OCI-LY1 (cell line): ENCODE measurements around the gene ZNF507.

Experiments used
- H2AFZ ChIP-seq: fragments of 200-600 bp; sonication (generic), shearing (Covaris generic); 2 replicates; pipeline ENCODE4 v1.6.0; 2014; ENCODE audit warnings: antibody characterized with exemption, mild to moderate bottlenecking, low read length
- H3F3A ChIP-seq: fragments of 200-600 bp; sonication (generic), shearing (Covaris generic); 2 replicates; pipeline ENCODE4 v1.6.0; 2014; ENCODE audit warnings: mild to moderate bottlenecking, antibody characterized with exemption, low read length, moderate library complexity; ENCODE audit not compliant: insufficient read depth
- H3K27ac ChIP-seq: fragments of 200-600 bp; sonication (generic); 2 replicates; pipeline ENCODE4 v1.5.1; 2014; ENCODE audit warnings: low read length, mixed run types, mild to moderate bottlenecking, low read depth; ENCODE audit not compliant: poor library complexity, severe bottlenecking
- H3K27me3 ChIP-seq: fragments of 200-600 bp; sonication (generic); 2 replicates; pipeline ENCODE4 v1.6.0; 2014; ENCODE audit warnings: antibody characterized with exemption, mild to moderate bottlenecking, low read length, moderate library complexity; ENCODE audit not compliant: insufficient read depth
- H3K36me3 ChIP-seq: fragments of 200-600 bp; sonication (generic); 2 replicates; pipeline ENCODE4 v1.6.1; 2014; ENCODE audit warnings: mild to moderate bottlenecking, antibody characterized with exemption, low read length, moderate library complexity, mixed read lengths; ENCODE audit not compliant: insufficient read depth
- H3K4me1 ChIP-seq: fragments of 200-600 bp; sonication (generic); 2 replicates; pipeline ENCODE4 v1.5.1; 2014; ENCODE audit warnings: mild to moderate bottlenecking, low read length, moderate library complexity; ENCODE audit not compliant: insufficient read depth, severe bottlenecking
- H3K4me2 ChIP-seq: fragments of 200-600 bp; sonication (generic), shearing (Covaris generic); 2 replicates; pipeline ENCODE4 v1.6.1; 2014; ENCODE audit warnings: low read length
- H3K4me3 ChIP-seq: fragments of 200-600 bp; sonication (generic); 2 replicates; pipeline ENCODE4 v1.5.1; 2014; ENCODE audit warnings: low read length, low read depth, mild to moderate bottlenecking, mixed read lengths; ENCODE audit not compliant: poor library complexity, severe bottlenecking
- H3K79me2 ChIP-seq: fragments of 200-600 bp; shearing (Covaris generic); 2 replicates; pipeline ENCODE4 v1.6.1; 2016; ENCODE audit warnings: mixed run types, low read length, mixed read lengths; ENCODE audit not compliant: insufficient read depth
- H3K9ac ChIP-seq: fragments of 200-600 bp; sonication (generic), shearing (Covaris generic); 2 replicates; pipeline ENCODE4 v1.6.1; 2014; ENCODE audit warnings: mild to moderate bottlenecking, low read length, mixed read lengths
- H3K9me2 ChIP-seq: fragments of 200-600 bp; sonication (generic), shearing (Covaris generic); 2 replicates; pipeline ENCODE4 v1.6.1; 2014; ENCODE audit warnings: low read depth, mild to moderate bottlenecking, low read length, mixed read lengths
- H3K9me3 ChIP-seq: fragments of 200-600 bp; shearing (Covaris generic); 2 replicates; pipeline ENCODE4 v1.6.1; 2014; ENCODE audit warnings: low read length, mixed read lengths
- H4K20me1 ChIP-seq: fragments of 200-600 bp; sonication (generic), shearing (Covaris generic); 2 replicates; pipeline ENCODE4 v1.6.0; 2016; ENCODE audit warnings: mild to moderate bottlenecking, low read length; ENCODE audit not compliant: insufficient read depth
- CTCF ChIP-seq: fragments of 200-600 bp; sonication (generic), shearing (Covaris generic); IDR thresholded peaks from 2 replicates; pipeline ENCODE4 v1.5.1; 2017; ENCODE audit warnings: mild to moderate bottlenecking, antibody characterized with exemption, low read length, moderate library complexity, mixed read lengths
- EZH2 ChIP-seq: fragments of 200-600 bp; sonication (generic), shearing (Covaris generic); IDR thresholded peaks from 2 replicates; pipeline ENCODE4 v1.8.0; 2017; ENCODE audit warnings: borderline replicate concordance, mixed run types, mild to moderate bottlenecking, antibody characterized with exemption, low read length, moderate library complexity, mixed read lengths

Gene ZNF507

GRCh38 chr19:32387701-32388392 is 42.4 kb downstream of the ZNF507 start:
- Histone ChIP-seq H3K9me2 (no peaks in the 10 kb centered on the region), H3K4me3 (no peak overlapping the region), H3K27me3 (no peaks in the 10 kb centered on the region), H3K9me3 (no peaks in the 10 kb centered on the region), H3K4me2 (no peak overlapping the region), H3F3A (no peaks in the 10 kb centered on the region), H3K9ac (no peak overlapping the region), H3K79me2 (no peaks in the 10 kb centered on the region), H3K27ac (no peak overlapping the region), H2AFZ (no peak overlapping the region), H4K20me1 (no peaks in the 10 kb centered on the region), H3K36me3 (peaks cover 21% of the 10 kb centered on the region), H3K4me1 (no peaks in the 10 kb centered on the region)
- no peak for TF ChIP-seq CTCF
- no peak for TF ChIP-seq EZH2

- no peak overlapping the region for H3K27ac ChIP-seq
- H3K4me3 ChIP-seq, result no peak overlapping the region
- H3K79me2 ChIP-seq, result no peaks in the 10 kb centered on the region
- no peaks in the 10 kb centered on the region for H4K20me1 ChIP-seq
- H3K9me3 ChIP-seq, result no peaks in the 10 kb centered on the region
- no peak overlapping the region for H3K4me2 ChIP-seq
- H3K9me2 ChIP-seq, result no peaks in the 10 kb centered on the region
- H3K9ac ChIP-seq, result no peak overlapping the region
- H3F3A ChIP-seq, result no peaks in the 10 kb centered on the region
- H3K36me3 ChIP-seq, result peaks cover 15% of the 10 kb centered on the region
- H3K27me3 ChIP-seq, result no peaks in the 10 kb centered on the region
- no peak overlapping the region for H2AFZ ChIP-seq
- no peaks in the 10 kb centered on the region for H3K4me1 ChIP-seq
- no peak for TF ChIP-seq EZH2
- no peak for TF ChIP-seq CTCF
Observed at GRCh38 chr19:32388393-32388855, 43.0 kb downstream of the ZNF507 start.

GRCh38 chr19:32392901-32393300 is 47.5 kb downstream of the ZNF507 start:
- peaks cover 12% of the 10 kb centered on the region; the same call in 1 of the 2 replicates for H3K36me3 ChIP-seq
- no peaks in the 10 kb centered on the region for H3K4me1 ChIP-seq
- TF ChIP-seq CTCF (no peak), EZH2 (no peak)
- H3K9me3 ChIP-seq, result no peaks in the 10 kb centered on the region
- no peaks in the 10 kb centered on the region for H3K27me3 ChIP-seq
- H3K9ac ChIP-seq, result no peak overlapping the region
- H3K4me3 ChIP-seq, result no peak overlapping the region
- H3K4me2 ChIP-seq, result no peak overlapping the region
- no peaks in the 10 kb centered on the region for H4K20me1 ChIP-seq
- no peaks in the 10 kb centered on the region for H3K79me2 ChIP-seq
- H3F3A ChIP-seq, result no peaks in the 10 kb centered on the region
- no peak overlapping the region for H2AFZ ChIP-seq
- no peak overlapping the region for H3K27ac ChIP-seq
- H3K9me2 ChIP-seq, result no peaks in the 10 kb centered on the region
